Uterus (tissue), 2 donors: ENCODE data around the gene GVQW3.

Experiments used
- CTCF ChIP-seq, 4 experiments: fragments of 200-600 bp in 2 of 4; fragments of 450-650 bp in 2 of 4; sonication (generic) in 2 of 4; IDR thresholded peaks; one replicate each; pipeline ENCODE4 v1.5.1; 2016 to 2019; ENCODE audit warnings: antibody characterized with exemption in 4 of 4, mild to moderate bottlenecking in 2 of 4, moderate library complexity in 1 of 4
- POLR2A ChIP-seq, 2 donors: fragments of 450-650 bp; IDR thresholded peaks; one replicate each; pipeline ENCODE4 v1.6.1; 2016; ENCODE audit warnings: antibody characterized with exemption in 2 of 2, mild to moderate bottlenecking in 1 of 2, moderate library complexity in 1 of 2

- no peak for TF ChIP-seq POLR2A (IDR thresholded peaks at IDR 0.05)
- TF ChIP-seq CTCF (IDR thresholded peaks at IDR 0.05) = no peak
Observed at GRCh38 chr11:76394411-76394810, 13.3 kb downstream of the GVQW3 start.
